DND-41 (cell line): ENCODE data around the gene PDE1C.

Experiments
- EZH2 ChIP-seq: IDR thresholded peaks from 3 replicates; pipeline ENCODE4 v1.6.1; 2012; ENCODE audit warnings: borderline replicate concordance, low read depth, mild to moderate bottlenecking, moderate library complexity, low read length, inconsistent platforms; ENCODE audit not compliant: severe bottlenecking
- TF ChIP-seq, protein P1 (sequence below): IDR thresholded peaks from 2 replicates; pipeline ENCODE4 v1.5.1; 2012; ENCODE audit warnings: borderline replicate concordance, low read length, moderate library complexity, mild to moderate bottlenecking; ENCODE audit not compliant: poor library complexity, severe bottlenecking; ENCODE audit errors: extremely low read depth

DNA sequence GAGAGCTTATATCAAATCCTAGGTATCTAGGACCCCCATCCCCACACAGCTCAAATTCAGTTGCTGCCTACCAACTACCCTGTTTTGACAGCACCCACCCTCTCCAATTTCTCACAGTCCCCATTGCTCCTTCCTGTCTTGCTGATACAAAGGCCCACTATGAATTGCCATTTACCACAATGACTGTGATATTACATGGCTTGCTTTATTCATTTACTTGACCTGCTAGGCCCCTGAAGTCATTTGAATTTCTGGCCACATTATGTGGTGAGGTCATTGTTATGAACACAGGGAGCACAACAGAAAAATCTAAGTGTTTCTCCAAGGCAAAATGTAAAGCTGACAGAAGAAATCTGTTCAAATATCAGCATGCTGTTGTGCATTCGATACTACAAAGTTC is 281.8 kb downstream of the PDE1C start:
- TF ChIP-seq, protein P1, sequence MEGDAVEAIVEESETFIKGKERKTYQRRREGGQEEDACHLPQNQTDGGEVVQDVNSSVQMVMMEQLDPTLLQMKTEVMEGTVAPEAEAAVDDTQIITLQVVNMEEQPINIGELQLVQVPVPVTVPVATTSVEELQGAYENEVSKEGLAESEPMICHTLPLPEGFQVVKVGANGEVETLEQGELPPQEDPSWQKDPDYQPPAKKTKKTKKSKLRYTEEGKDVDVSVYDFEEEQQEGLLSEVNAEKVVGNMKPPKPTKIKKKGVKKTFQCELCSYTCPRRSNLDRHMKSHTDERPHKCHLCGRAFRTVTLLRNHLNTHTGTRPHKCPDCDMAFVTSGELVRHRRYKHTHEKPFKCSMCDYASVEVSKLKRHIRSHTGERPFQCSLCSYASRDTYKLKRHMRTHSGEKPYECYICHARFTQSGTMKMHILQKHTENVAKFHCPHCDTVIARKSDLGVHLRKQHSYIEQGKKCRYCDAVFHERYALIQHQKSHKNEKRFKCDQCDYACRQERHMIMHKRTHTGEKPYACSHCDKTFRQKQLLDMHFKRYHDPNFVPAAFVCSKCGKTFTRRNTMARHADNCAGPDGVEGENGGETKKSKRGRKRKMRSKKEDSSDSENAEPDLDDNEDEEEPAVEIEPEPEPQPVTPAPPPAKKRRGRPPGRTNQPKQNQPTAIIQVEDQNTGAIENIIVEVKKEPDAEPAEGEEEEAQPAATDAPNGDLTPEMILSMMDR: no peak
- TF ChIP-seq EZH2: no peak
